ENCODE results near the gene ABR. TPM values are rescaled to one million over a fixed set of nuclear protein-coding genes. Genes with fewer than 3 reads are reported as not detected.
A peak's percentile ranks its signal among the peaks of the same experiment; 100 is the strongest.

Gene ABR
- total and polyA plus RNA-seq, 2 of the 8 experiments (the other 6 are each of a cell fraction or from before 2014, with no cell fraction given) = 44.8 to 47.2 TPM

- H2BK12ac ChIP-seq (ENCODE audit: low read depth, low read length) = no peak overlapping the region
- FAIRE-seq (no peak), DNase-seq (ENCODE audit: low read depth in 1 of 2, low spot score in 2 of 2) (no peak)
- no peak overlapping the region for H4K5ac ChIP-seq (ENCODE audit: insufficient read length, low read depth, low read length)
- no peak overlapping the region for H3K56ac ChIP-seq (replicated peaks; ENCODE audit: insufficient read length, low read depth, low read length)
- no peaks in the 10 kb centered on the region; a peak in 1 of 8 replicates for H3K36me3 ChIP-seq (ENCODE audit: control insufficient read depth in 2 of 4, insufficient read depth in 4 of 4, low read length in 3 of 4)
- no peak overlapping the region for H2AK5ac ChIP-seq (ENCODE audit: low read depth, low read length)
- H3K27ac ChIP-seq (ENCODE audit: low read depth, low read length) = no peak overlapping the region
- H3K23ac ChIP-seq (ENCODE audit: insufficient read length) = no peak overlapping the region
- H3K4me2 ChIP-seq (ENCODE audit: insufficient read depth in 1 of 2, low read depth in 2 of 2, low read length in 2 of 2) = no peak overlapping the region
- no peak overlapping the region for H4K91ac ChIP-seq (replicated peaks; ENCODE audit: insufficient read length, low read length)
- H3K4ac ChIP-seq (replicated peaks; ENCODE audit: insufficient read length, low read depth, low read length) = no peak overlapping the region
- peaks cover 0 to 16% (median 9%) of the 10 kb centered on the region in 4 experiments; a peak in 6 of 7 replicates for H3K4me1 ChIP-seq (replicated peaks in 1 of 4; ENCODE audit: control insufficient read depth in 3 of 4, insufficient read depth in 4 of 4, low read length in 3 of 4)
- H3K9me3 ChIP-seq (ENCODE audit: insufficient read depth in 2 of 2, low read depth in 1 of 2, low read length in 1 of 2) = no peaks in the 10 kb centered on the region
- H3K18ac ChIP-seq (ENCODE audit: extremely low read depth, low read length) = no peak overlapping the region
- H4K20me1 ChIP-seq (replicated peaks in 1 of 2; ENCODE audit: control insufficient read depth in 1 of 2, insufficient read depth in 2 of 2, low read length in 2 of 2) = peaks cover 6 to 13% of the 10 kb centered on the region in 2 experiments
- H2BK120ac ChIP-seq (replicated peaks; ENCODE audit: low read depth, low read length) = no peak overlapping the region
- peaks cover 0 to 14% (median 6%) of the 10 kb centered on the region in 4 experiments; a peak in 5 of 7 replicates for H3K27me3 ChIP-seq (replicated peaks in 1 of 4; ENCODE audit: control insufficient read depth in 3 of 4, extremely low read depth in 1 of 4, insufficient read depth in 3 of 4, low read length in 3 of 4)
- 76% methylated on average over 17 of the region's 17 CpGs; no CpG with 5 or more reads in 1 of the 2 experiments for WGBS, 2 experiments (ENCODE audit: extremely low coverage in 1 of 2, insufficient coverage in 1 of 2, insufficient read length in 1 of 2, insufficient replicate concordance in 2 of 2, low coverage in 1 of 2, low lambda C conversion rate in 2 of 2, missing lambda C conversion rate in 1 of 2)
- no peak overlapping the region for H2BK5ac ChIP-seq (ENCODE audit: low read depth, low read length)
- H2BK20ac ChIP-seq (ENCODE audit: low read length) = no peak overlapping the region
- H3K14ac ChIP-seq (ENCODE audit: insufficient read length) = no peak overlapping the region
- H2AFZ ChIP-seq (ENCODE audit: low read length) = no peak overlapping the region
- H3K23me2 ChIP-seq (ENCODE audit: low read depth, low read length) = peaks cover 7% of the 10 kb centered on the region; the same call in 1 of the 2 replicates
- H3K79me1 ChIP-seq (ENCODE audit: low read depth, low read length) = no peaks in the 10 kb centered on the region
- TF ChIP-seq RBBP5 (IDR thresholded peaks at IDR 0.05; ENCODE audit: borderline replicate concordance, low read depth, low read length) = no peak
- H3K79me2 ChIP-seq (ENCODE audit: control insufficient read depth in 1 of 2, insufficient read depth in 2 of 2, low read length in 2 of 2) = no peaks in the 10 kb centered on the region
- no peak overlapping the region for H3K4me3 ChIP-seq (ENCODE audit: extremely low read depth in 1 of 4, insufficient read depth in 2 of 4, low read depth in 3 of 4, low read length in 4 of 4)
- H4K8ac ChIP-seq (ENCODE audit: extremely low read depth, insufficient read depth, low read length) = no peak overlapping the region
- POLR2A ChIA-PET (ENCODE audit: partially characterized antibody) = no interaction called here
- 0 out of 2 replicates have a peak overlapping the region, but pooled peaks have one; percentile 29 for H2BK15ac ChIP-seq (ENCODE audit: low read length)
- H3K9ac ChIP-seq (replicated peaks in 1 of 4; ENCODE audit: extremely low read depth in 1 of 4, low read depth in 3 of 4, low read length in 3 of 4) = no peak overlapping the region
- CTCF ChIA-PET (ENCODE audit: partially characterized antibody) = interaction anchor here (0.6 to 6.3 kb wide), 4 partner anchors 10 to 230 kb away, joined by 3 to 41 read pairs (median 4); no protein-coding TSS in a partner anchor
Observed at GRCh38 chr17:1035546-1036170, 144.1 kb downstream of the ABR start.
